GM12892 (cell line): ENCODE data around the gene TPPP3.

Experiments
- POLR2A ChIP-seq: IDR thresholded peaks from 2 replicates; pipeline ENCODE4 v1.6.1; 2011; ENCODE audit warnings: low read depth, low read length, control low read depth
- TAF1 ChIP-seq: IDR thresholded peaks from 2 replicates; pipeline ENCODE4 v1.6.1; 2011; ENCODE audit warnings: low read depth, mild to moderate bottlenecking, control low read depth, low read length, borderline replicate concordance

DNA sequence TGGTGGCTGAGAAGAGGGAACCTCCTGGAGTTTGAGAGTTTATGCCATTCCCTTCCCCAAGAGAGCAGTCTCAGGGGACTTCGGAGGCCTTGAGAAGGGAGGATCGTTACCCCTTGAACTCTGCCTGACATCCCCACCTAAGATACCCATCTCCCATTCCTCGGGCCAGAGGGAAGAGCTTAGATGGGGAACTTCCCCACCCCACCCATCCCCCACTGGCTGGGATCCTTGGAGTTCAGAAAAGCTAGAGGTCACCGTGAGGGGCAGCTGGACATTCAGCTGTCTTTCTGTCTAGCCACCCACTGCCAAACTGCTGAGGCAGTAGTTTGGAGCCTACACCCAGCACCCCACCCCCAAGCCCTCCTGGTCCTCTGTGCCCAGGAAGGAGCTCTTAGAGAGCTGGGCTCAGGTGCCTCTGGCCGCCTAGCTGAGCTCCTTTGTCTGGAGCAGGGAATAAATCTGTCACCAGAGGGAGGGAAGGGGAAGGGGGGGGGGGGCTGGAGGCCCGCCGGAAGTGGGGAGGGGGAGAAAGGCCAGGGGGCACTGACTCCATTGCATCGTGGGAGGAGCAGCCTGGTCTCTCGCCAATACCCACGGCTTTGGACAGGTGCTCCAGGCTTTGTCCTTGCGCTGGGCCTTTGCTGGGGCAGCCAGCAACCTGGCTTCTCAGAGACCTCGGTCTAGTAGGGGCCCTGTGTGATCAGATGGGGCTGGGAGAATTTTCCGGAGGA is 38.6 kb upstream of the TPPP3 start:
- no peak for TF ChIP-seq POLR2A
- no peak for TF ChIP-seq TAF1
